M059J (cell line): ENCODE data around the gene MEGF6. TPM values are rescaled to one million over a fixed set of nuclear protein-coding genes. Genes with fewer than 3 reads are reported as not detected.

Experiments used
- DNase-seq: peaks from one replicate; pipeline ENCODE4 v3.0.0-alpha.2; 2012; ENCODE audit warnings: low read depth
- total RNA-seq: library from RNA; depleted of rRNA; stranded (reverse); fragments of >200 nt; shearing (Covaris generic); gene quantifications from 2 replicates; pipeline ENCODE4 v1.2.3, GENCODE V29; 2014

The MEGF6 gene
- total RNA-seq, 1 experiment from 2014 or later, result 20.9 TPM

- no peak for DNase-seq
These were observed 70.4 kb downstream of the MEGF6 start for GRCh38 chr1:3540876-3541275.

DNA sequence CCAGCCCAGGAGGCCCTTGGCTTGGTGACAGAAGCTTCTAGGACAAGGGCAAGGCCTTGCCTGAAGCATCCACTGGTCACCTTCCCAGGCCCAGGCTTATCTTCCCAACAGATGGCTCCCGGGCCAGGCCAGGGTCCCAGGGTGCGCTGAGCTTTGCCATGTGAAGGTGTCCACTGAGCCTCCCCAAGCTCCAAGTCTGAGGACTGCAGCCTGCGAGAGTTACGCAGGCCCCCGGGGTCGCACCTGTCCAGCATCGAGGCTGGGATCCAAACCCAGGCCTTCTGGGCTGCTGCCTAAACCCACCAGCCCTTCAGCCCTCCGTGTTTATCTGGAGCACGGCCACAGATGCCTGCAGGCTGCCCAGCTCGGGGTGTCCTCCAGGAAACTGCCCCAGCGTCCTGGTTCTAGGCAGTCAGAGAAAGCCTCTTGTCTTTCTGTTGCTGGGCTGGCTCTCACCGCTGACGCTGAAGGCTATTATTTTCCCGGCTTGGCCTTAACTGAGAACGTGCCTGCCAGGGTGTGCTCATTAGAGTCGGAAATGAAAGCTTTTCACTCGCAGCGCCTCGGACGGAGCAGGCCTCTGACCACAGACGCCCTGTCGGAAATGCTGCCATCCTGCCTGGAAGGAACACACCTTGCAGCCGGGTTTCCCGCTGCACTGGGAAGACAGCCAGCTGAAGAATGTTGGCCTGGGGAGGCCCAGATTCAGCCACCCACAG lies 71.4 kb downstream of the MEGF6 start:
- peak; percentile 94 for DNase-seq

DNA sequence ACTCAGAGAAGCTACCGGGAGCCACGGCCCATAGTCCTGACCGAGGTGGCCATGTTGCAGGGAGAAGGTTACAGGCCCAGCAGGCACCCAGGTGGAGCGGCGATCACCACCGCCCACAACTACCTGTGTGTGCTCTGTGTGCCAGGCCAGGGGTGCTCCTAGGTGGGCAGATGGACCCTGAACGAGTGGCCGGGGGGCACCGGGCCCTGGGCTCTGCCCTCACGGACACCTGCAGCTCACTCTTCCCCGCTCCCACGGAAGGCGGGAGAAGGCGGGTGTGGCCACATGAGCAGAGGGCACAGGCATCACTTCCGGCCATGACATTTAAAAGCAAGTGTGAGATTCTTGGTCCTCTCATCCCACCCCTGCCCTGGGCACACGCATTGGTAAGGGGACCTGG lies 73.9 kb downstream of the MEGF6 start:
- DNase-seq, result no peak

DNA sequence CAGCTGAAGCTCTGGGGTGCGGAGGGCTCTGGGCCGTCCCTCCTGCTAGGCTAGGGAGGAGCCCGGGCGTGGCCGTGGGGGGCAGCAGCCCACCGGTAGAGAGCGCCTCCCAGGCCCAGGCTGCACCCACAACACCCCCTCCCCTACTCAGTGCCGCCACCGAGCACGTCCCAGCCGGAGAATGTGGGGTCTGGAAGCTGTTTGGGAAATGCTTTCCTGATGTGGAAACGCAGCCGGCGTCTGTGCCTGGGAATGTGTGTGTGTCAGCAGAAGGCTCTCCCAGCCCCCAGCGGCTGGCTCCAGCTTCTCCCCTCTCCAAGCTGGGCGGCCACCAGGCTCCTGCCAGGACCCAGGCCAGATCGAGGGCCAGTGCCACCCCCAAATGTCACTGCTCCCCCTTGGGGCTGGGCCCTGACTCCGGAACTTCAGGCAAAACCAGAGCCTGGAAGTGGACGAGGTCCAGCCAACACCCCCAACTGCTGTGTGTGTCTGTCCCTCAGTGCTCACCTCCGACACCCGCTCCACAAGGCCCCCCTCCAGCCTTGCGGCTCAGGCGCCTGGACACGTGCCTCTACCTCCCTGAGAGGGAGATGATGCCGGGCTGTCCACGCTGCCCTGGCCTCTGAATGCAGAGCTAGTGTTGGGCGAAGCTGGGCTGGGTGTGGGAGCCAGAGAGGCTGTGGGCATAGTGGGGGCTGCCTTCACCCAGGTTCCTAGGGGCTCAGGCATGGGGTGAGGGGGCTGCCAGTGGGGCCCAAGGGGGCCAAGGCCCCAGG lies 74.7 kb downstream of the MEGF6 start:
- no peak for DNase-seq

GRCh38 chr1:3535732-3536131 lies 75.6 kb downstream of the MEGF6 start:
- DNase-seq, result no peak

DNA sequence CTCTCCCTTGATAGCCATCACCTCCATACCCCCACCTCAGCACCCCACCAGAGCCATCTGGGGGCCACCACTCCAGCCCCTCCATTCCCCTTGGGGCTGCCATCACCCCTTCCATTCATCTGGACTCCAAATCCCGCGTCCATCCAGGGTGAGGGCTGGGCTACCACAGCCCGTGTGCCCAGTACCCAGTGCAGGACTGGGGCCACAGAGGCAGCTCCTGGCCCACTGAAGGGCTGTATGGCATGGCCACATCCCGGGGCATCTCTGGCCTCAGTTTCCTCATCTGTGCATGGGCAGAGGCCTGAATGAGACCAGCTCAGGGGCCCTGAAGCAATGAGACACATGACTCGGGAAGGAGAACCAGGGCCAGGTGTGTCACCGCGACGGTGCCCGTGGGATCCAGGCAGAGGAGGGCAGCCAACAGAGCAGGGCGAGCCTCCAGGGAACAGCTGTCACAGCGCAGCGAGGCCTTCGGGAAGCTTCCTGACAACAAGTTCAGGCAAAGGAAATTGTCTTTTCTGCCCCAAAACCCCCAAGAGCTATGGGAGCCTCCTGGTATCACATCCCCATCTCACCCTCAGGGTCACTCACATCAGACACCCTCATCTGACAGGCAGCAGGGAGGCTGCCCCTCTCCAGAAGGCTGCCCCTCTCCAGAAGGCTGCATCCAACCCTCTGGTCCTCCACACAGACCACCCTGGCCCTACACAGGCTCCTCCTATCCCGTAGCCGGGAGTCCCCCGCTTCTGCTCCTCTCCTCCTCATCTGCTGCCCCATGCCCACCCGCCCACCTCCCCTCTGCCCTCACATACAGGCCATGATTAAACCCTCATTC lies 76.3 kb downstream of the MEGF6 start:
- DNase-seq, result no peak

GRCh38 chr1:3533067-3534048 lies 78.0 kb downstream of the MEGF6 start:
- DNase-seq, result no peak

DNA sequence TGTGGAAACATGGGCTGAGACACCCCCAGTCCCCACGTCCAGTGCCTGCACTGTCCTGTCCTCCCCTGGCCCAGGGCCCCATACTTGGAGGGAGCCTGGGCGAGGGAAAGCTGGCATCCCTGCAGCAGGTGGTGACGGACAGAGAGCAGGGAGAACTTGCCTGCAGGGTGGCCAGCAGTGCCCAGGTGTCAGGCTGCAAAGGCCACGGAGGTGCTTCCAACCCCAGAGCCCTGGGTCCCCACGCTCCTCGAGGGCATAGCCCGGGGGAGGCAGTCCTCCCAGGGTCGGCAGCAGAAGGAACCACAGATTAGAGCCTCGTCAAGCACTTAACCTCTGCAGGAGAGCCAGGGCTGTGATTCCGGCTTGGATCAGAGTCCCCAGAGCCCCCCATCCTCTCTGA lies 79.4 kb downstream of the MEGF6 start:
- no peak for DNase-seq

GRCh38 chr1:3530926-3531818 lies 80.1 kb downstream of the MEGF6 start:
- peak; percentile 83 for DNase-seq

DNA sequence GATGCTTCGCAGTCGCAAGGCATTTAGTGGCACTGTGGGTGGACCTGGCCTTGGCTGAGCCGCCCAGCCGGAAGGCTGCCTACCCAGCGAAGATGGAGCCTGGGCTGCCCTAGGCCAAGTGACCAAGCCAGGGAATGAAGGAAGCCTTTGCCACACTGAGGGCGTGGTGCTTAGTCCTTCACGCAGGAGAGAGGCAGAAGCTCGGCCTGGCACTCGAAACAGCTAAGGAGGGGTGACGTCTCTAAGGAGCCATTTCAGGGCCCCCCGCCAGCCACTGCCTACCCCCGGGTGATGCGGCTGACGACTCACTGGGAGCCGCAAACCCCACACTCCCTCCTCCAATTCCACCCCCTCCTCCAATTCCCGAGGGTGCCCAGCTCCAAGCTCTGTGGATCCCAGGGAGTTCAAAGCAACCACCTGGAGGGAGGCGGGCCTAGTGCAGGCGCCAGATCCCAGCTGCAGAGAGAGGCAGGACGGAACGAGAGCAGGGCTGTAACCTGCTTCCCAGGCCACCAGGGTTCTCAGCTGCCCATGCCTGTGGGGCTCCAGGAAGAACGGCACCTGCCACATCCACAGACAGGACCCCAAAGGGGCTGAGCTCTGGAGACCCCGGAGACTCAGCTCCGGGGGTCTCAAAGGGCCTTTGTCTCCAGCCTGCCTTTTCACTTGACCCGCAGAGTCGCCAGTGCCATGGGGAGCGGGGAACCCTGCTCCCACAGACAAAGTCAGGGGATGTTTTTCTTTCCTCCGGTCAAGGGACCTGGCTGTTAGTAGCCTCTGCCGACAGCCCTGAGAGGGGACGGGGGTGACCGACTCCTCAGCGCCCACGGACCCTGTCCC lies 81.0 kb downstream of the MEGF6 start:
- peak; percentile 57 for DNase-seq

GRCh38 chr1:3529099-3529729 lies 82.1 kb downstream of the MEGF6 start:
- DNase-seq, result no peak

DNA sequence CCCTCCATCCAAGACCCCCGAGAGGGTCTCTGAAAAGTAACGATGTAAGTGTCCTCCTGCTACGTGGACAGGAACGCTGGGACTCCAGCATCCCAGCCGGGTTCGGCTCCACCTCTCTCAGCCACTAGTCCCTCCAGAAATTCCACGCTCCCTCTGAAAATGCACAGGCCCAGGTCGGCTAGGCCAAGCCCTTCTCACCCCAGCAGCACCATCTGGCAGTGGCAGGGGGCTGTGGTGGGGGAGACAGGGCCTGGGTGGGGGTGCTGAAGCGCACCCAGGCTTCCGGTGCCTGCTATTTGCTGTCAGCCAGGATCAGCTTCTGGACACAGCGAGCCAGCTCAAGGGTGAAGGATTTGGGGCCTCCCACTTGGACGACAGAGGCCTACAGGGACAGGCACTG lies 83.5 kb downstream of the MEGF6 start:
- DNase-seq, result no peak

DNA sequence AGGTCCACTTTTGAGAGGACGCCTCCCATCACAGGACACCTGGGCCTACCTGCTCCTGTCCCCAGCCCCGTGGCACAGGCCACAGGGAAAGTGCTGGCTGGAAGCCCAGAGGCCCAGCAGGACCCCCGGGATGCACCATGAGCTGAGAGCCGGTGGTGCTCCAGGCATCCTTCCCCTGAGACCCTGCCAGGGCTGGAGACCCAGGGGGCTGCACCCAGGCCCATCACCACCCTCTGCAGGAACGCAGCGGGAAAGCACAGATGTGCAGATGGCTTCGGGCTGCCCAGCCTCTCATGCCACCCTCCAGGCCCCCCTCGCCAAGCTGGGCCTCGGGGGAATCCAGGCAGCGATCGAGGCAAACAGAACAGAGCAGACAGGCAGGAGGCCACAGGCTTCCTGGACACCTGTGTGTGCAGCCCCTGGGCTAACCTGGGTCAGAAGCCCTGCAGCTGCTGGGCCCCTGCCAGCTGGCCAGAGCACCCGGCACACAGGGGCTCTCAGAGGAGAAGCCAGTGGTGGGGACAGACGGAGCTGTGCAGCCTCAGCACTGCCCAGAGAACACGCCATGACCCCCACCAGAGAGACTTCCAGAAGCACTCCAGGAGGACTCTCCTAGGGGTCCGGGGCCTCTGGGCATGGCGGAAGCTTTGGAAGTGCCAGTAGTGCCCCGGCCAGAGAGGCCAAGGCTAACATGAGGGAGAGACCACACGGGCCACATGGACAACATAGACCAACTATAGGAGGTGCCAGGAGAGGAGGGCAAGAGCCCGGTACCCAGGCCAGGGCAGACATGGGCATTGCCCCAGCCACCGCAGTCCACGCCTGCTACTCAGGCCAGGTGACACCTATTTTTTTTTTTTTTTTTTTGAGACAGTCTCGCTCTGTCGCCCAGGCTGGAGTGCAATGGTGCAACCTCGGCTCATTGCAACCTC lies 85.5 kb downstream of the MEGF6 start:
- no peak for DNase-seq

- DNase-seq, result no peak
These were observed 86.6 kb downstream of the MEGF6 start for GRCh38 chr1:3524556-3525203.

DNA sequence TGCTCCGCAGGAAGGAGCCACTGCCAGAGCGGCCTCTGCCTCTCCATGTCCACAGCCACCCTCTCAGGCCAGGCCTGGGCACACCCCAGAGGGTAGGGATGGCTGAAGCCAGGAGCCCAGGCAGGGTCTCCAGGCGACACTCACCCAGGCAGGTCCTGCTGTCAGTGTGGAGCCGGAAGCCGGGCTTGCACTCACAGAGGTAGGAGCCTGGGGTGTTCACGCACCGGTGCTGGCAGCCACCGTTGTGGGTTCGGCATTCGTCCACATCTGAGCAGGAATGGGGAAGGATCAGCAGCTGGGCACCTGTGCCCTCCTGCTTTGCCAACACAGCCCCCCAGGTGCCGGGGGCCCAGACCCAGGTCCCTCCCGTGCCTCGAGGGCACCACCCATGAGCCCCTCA lies 87.3 kb downstream of the MEGF6 start:
- DNase-seq, result no peak

- no peak for DNase-seq
These were observed 88.6 kb downstream of the MEGF6 start for GRCh38 chr1:3522564-3523265.
